K562 (cell line): ENCODE measurements around the gene SLC66A3. TPM values are rescaled to one million over a fixed set of nuclear protein-coding genes. Genes with fewer than 3 reads are reported as not detected.
A peak's percentile ranks its signal among the peaks of the same experiment; 100 is the strongest.

Source experiments
- FOXO4 ChIP-seq: fragments of 450-650 bp; formaldehyde crosslinking; IDR thresholded peaks from 2 replicates; pipeline ENCODE4 v1.4.0; 2020; ENCODE audit warnings: mild to moderate bottlenecking, moderate library complexity
- ILF3 ChIP-seq: fragments of 450-650 bp; IDR thresholded peaks from 2 replicates; pipeline ENCODE4 v1.6.1; 2018; ENCODE audit warnings: antibody characterized with exemption, mild to moderate bottlenecking, moderate library complexity, borderline replicate concordance
- NR0B1 ChIP-seq: fragments of 450-650 bp; IDR thresholded peaks from one replicate; pipeline ENCODE4 v1.6.1; 2018; ENCODE audit warnings: mild to moderate bottlenecking, moderate library complexity; ENCODE audit not compliant: partially characterized antibody
- PBX2 ChIP-seq, 2 experiments: IDR thresholded peaks in 1 of 2; conservative IDR thresholded peaks in 1 of 2; 2 replicates each; pipeline ENCODE4 v1.6.1; 2016; ENCODE audit warnings: low read depth in 2 of 2, mild to moderate bottlenecking in 1 of 2, missing compliant biosample characterization in 1 of 2, missing genetic modification characterization in 1 of 2, moderate library complexity in 1 of 2
- PHF20 ChIP-seq: fragments of 450-650 bp; IDR thresholded peaks from 2 replicates; pipeline ENCODE4 v1.6.1; 2018; ENCODE audit not compliant: partially characterized antibody
- RBM39 ChIP-seq: fragments of 200-400 bp; formaldehyde crosslinking; optimal IDR thresholded peaks from 2 replicates; pipeline ENCODE3; 2018; ENCODE audit warnings: low read depth, low read length
- RUNX1 ChIP-seq: sonication (generic); IDR thresholded peaks from 2 replicates; pipeline ENCODE4 v1.6.1; 2016; ENCODE audit warnings: antibody characterized with exemption, low read depth
- SETDB1 ChIP-seq: IDR thresholded peaks from one replicate; pipeline ENCODE4 v1.6.1; 2012; ENCODE audit warnings: low read length, control low read depth, inconsistent platforms
- SMARCC2 ChIP-seq: fragments of 450-650 bp; IDR thresholded peaks from 2 replicates; pipeline ENCODE4 v1.6.1; 2017; ENCODE audit warnings: antibody characterized with exemption, moderate library complexity, mild to moderate bottlenecking, low read depth
- TAL1 ChIP-seq: fragments of 450-650 bp; IDR thresholded peaks from 2 replicates; pipeline ENCODE4 v1.6.1; 2016; ENCODE audit warnings: mild to moderate bottlenecking
- ZBTB43 ChIP-seq: sonication (generic); formaldehyde crosslinking; IDR thresholded peaks from 2 replicates; pipeline ENCODE4 v1.8.0; 2023; ENCODE audit warnings: mild to moderate bottlenecking, missing genetic modification reagents
- ZNF41 ChIP-seq: fragments of 250-450 bp; sonication (Bioruptor Pico); conservative IDR thresholded peaks from 2 replicates; pipeline ENCODE4 v1.4.0; 2020; ENCODE audit warnings: mild to moderate bottlenecking
- ZSCAN32 ChIP-seq: fragments of 450-650 bp; formaldehyde crosslinking; IDR thresholded peaks from 2 replicates; pipeline ENCODE4 v1.4.0; 2020; ENCODE audit warnings: mild to moderate bottlenecking, moderate library complexity
- polyA plus RNA-seq, 8 experiments: library from polyadenylated mRNA; depleted of rRNA in 4 of 8; stranded (reverse) in 5 of 8; unstranded in 3 of 8; fragments of >200 nt; fragmentation: Nextera tagmentation in 2 of 8; fragmentation: Illumina TruSeq in 1 of 8; extraction: Ambion mirVana in 2 of 8; extraction: Trizol in 1 of 8; gene quantifications; 2 replicates each; pipeline versions ENCODE4 v1.2.1 to v1.2.3, GENCODE V29; 2011 to 2014; ENCODE audit warnings: inconsistent platforms in 1 of 8, missing spikeins in 1 of 8
- total RNA-seq, 7 experiments: library from RNA; depleted of rRNA in 6 of 7; stranded (reverse); fragments of >200 nt in 6 of 7; fragmentation: Illumina TruSeq in 2 of 7; extraction: Trizol in 2 of 7; gene quantifications; 2 replicates each; pipeline versions ENCODE4 v1.2.1 to v1.2.3, GENCODE V29; 2011 to 2021; ENCODE audit warnings: low replicate concordance in 1 of 7
- TF ChIP-seq, protein P1 (sequence below): sonication (generic); formaldehyde crosslinking; IDR thresholded peaks from 2 replicates; pipeline ENCODE4 v1.8.0; 2022; ENCODE audit warnings: mild to moderate bottlenecking, missing genetic modification reagents
- TF ChIP-seq, protein P2 (sequence below): fragments of 450-650 bp; formaldehyde crosslinking; IDR thresholded peaks from 2 replicates; pipeline ENCODE4 v1.4.0; 2020; ENCODE audit warnings: mild to moderate bottlenecking
- TF ChIP-seq, protein P3 (sequence below): fragments of 150-350 bp; conservative IDR thresholded peaks from 2 replicates; pipeline ENCODE4 v1.6.1; 2014; ENCODE audit warnings: low read length

The SLC66A3 gene
- total and polyA plus RNA-seq, 9 of the 15 experiments (the other 6 are each of a cell fraction or from before 2014, with no cell fraction given): 2.8 to 30.0 (median 9.1) TPM

DNA sequence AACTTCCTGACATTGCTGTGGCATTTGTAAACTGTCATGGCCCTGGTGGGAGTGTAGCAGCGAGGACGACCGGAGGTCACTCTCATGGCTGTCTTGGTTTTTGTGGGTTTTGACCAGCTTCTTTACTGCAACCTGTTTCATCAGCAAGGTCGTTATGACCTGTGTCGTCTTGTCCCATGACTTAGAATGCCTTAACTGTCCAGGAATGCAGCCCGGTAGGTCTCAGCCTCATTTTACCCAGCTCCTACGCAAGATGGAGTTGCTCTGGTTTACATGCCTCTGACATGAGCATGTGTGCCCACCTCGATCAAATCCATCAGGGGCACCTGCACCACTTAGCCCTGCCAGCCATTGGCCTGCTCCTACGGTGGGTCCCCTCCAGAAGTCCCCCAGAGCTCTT is 32.9 kb upstream of the SLC66A3 start (continued):
- TF ChIP-seq, protein P1, sequence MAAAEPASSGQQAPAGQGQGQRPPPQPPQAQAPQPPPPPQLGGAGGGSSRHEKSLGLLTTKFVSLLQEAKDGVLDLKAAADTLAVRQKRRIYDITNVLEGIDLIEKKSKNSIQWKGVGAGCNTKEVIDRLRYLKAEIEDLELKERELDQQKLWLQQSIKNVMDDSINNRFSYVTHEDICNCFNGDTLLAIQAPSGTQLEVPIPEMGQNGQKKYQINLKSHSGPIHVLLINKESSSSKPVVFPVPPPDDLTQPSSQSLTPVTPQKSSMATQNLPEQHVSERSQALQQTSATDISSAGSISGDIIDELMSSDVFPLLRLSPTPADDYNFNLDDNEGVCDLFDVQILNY (CRISPR knock-in tag): no peak
- TF ChIP-seq RUNX1 (no peak), ILF3 (no peak), SETDB1 (no peak), PBX2 (CRISPR knock-in tag; IDR thresholded peaks at IDR 0.05; ENCODE audit: low read depth) (no peak), PBX2 (tag; conservative IDR thresholded peaks at IDR 0.05; ENCODE audit: low read depth) (no peak), RBM39 (no peak), TAL1 (no peak), FOXO4 (CRISPR knock-in tag) (no peak), PHF20 (no peak), NR0B1 (no peak), ZSCAN32 (CRISPR knock-in tag) (0 out of 2 replicates have a peak, but pooled peaks have one; percentile 24), ZNF41 (peak; percentile 86), SMARCC2 (no peak), ZBTB43 (CRISPR knock-in tag) (no peak)
- TF ChIP-seq, protein P2, sequence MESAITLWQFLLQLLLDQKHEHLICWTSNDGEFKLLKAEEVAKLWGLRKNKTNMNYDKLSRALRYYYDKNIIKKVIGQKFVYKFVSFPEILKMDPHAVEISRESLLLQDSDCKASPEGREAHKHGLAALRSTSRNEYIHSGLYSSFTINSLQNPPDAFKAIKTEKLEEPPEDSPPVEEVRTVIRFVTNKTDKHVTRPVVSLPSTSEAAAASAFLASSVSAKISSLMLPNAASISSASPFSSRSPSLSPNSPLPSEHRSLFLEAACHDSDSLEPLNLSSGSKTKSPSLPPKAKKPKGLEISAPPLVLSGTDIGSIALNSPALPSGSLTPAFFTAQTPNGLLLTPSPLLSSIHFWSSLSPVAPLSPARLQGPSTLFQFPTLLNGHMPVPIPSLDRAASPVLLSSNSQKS (CRISPR knock-in tag): no peak
- TF ChIP-seq, protein P3, sequence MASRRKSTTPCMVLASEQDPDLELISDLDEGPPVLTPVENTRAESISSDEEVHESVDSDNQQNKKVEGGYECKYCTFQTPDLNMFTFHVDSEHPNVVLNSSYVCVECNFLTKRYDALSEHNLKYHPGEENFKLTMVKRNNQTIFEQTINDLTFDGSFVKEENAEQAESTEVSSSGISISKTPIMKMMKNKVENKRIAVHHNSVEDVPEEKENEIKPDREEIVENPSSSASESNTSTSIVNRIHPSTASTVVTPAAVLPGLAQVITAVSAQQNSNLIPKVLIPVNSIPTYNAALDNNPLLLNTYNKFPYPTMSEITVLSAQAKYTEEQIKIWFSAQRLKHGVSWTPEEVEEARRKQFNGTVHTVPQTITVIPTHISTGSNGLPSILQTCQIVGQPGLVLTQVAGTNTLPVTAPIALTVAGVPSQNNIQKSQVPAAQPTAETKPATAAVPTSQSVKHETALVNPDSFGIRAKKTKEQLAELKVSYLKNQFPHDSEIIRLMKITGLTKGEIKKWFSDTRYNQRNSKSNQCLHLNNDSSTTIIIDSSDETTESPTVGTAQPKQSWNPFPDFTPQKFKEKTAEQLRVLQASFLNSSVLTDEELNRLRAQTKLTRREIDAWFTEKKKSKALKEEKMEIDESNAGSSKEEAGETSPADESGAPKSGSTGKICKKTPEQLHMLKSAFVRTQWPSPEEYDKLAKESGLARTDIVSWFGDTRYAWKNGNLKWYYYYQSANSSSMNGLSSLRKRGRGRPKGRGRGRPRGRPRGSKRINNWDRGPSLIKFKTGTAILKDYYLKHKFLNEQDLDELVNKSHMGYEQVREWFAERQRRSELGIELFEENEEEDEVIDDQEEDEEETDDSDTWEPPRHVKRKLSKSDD: no peak
